Heart left ventricle (tissue), 16 donors: ENCODE data around the gene UBXN2A. TPM values are rescaled to one million over a fixed set of nuclear protein-coding genes. Genes with fewer than 3 reads are reported as not detected.
A peak's percentile ranks its signal among the peaks of the same experiment; 100 is the strongest.

Experiments used
- ATAC-seq, 4 donors: fragments of 200-7000 bp; cut with Tn5 transposase; one replicate each; pipeline ENCODE4 v1.9.1; 2020 to 2022; ENCODE audit warnings: moderate library complexity in 4 of 4, mild to moderate bottlenecking in 3 of 4, moderate number of reproducible peaks in 1 of 4
- DNase-seq, 5 donors: peaks; one replicate each; pipeline ENCODE4 v3.0.0-alpha.2; 2020
- H3K27ac ChIP-seq, 12 donors: fragments of 200-600 bp; sonication (generic) in 4 of 12; one replicate each; pipeline versions ENCODE4 v1.5.0 to v1.8.0; 2016 to 2022; ENCODE audit warnings: mild to moderate bottlenecking in 2 of 12
- H3K27me3 ChIP-seq, 9 donors: fragments of 200-600 bp; sonication (generic) in 2 of 9; one replicate each; pipeline versions ENCODE4 v1.5.1 to v1.8.0; 2016 to 2022; ENCODE audit warnings: mild to moderate bottlenecking in 3 of 9
- H3K36me3 ChIP-seq, 9 donors: fragments of 200-600 bp; sonication (generic) in 2 of 9; one replicate each; pipeline versions ENCODE4 v1.5.0 to v1.8.0; 2018 to 2022; ENCODE audit warnings: mild to moderate bottlenecking in 2 of 9
- H3K4me1 ChIP-seq, 12 donors: fragments of 200-600 bp; sonication (generic) in 4 of 12; one replicate each; pipeline versions ENCODE4 v1.5.0 to v1.8.0; 2016 to 2022; ENCODE audit warnings: mild to moderate bottlenecking in 3 of 12
- H3K4me3 ChIP-seq, 12 donors: fragments of 200-600 bp; sonication (generic) in 4 of 12; one replicate each; pipeline versions ENCODE4 v1.5.0 to v1.8.0; 2017 to 2022; ENCODE audit warnings: mild to moderate bottlenecking in 9 of 12, moderate library complexity in 4 of 12
- H3K9me3 ChIP-seq, 12 donors: fragments of 200-600 bp; sonication (generic) in 4 of 12; one replicate each; pipeline versions ENCODE4 v1.5.0 to v1.8.0; 2016 to 2022; ENCODE audit warnings: mild to moderate bottlenecking in 1 of 12
- CTCF ChIP-seq, 12 donors: fragments of 200-600 bp; sonication (generic) in 4 of 12; IDR thresholded peaks; one replicate each; pipeline versions ENCODE4 v1.5.0 to v1.8.0; 2018 to 2022; ENCODE audit warnings: antibody characterized with exemption in 12 of 12, mild to moderate bottlenecking in 5 of 12
- POLR2A ChIP-seq, 2 donors: fragments of 450-650 bp; IDR thresholded peaks; one replicate each; pipeline ENCODE4 v1.6.1; 2017; ENCODE audit warnings: antibody characterized with exemption in 2 of 2, mild to moderate bottlenecking in 2 of 2, moderate library complexity in 2 of 2
- WGBS, 4 donors: extraction: QIAGEN DNeasy Blood & Tissue Kit in 2 of 4; methylation state at CpG; one replicate each; pipeline versions ENCODE4 v1.1.5 to v1.1.7; 2013 to 2018; 5-methylcytosine and 5-hydroxymethylcytosine counted together
- intact Hi-C, 10 donors: fragments of 100-400 bp; cut with DNase I; formaldehyde crosslinking; loops; one replicate each; pipeline versions ENCODE4 v1.11.1 to v1.14.2; 2022
- polyA plus RNA-seq, 2 donors: library from polyadenylated mRNA; stranded (reverse); fragments of 200-250 nt; gene quantifications; one replicate each; pipeline ENCODE4 v1.2.3, GENCODE V29; 2013
- total RNA-seq, 9 donors: library from RNA; depleted of rRNA in 2 of 9; stranded (reverse); fragments of >200 nt in 2 of 9; fragmentation: NEBNext Ultra II Directional in 3 of 9; extraction: Animal tissue kit (Norgen Biotek cat#: 25700) in 3 of 9; gene quantifications; one replicate each; pipeline versions ENCODE4 v1.1.0 to v1.2.4, GENCODE V29; 2016 to 2023
- donor health status: ischemic (EF 13 %, LVEDD 7.1; RV severe dilation, severe dysfunction).
- donor health status: healthy with polysubstance abuse.
- donor health status: DM: no; HTN: yes; CAD: no.
- donor health status: DM: no; HTN: no; CAD: no.
- donor health status: ischemic (EF 25% LVEDD 6.9; RV normal size, moderate dysfunction).
- donor health status: ischemic (EF 25% LVEDD 5.7; RV mildly dilated, moderate dysfunction).
- donor health status: healthy.
- donor health status: DM: yes; HTN: yes; CAD: no.
- donor health status: ischemic (EF 35%, LVEDD 5.7; RV mildly dilated, moderate dysfunction).
- donor health status: nonischemic (EF 11% LVEDD 7.7; RV severe dilation, severe dysfunction).
- donor health status: DM: yes; HTN: yes; CAD: no.
- donor health status: PGD.
- donor health status: ischemic (EF 29% LVEDD 5.4; RV normal size, mild dysfunction).
- donor health status: nonischemic (EF 23%, LVEDD 6.1; RV moderate dilation, normal function).

The UBXN2A gene
- total and polyA plus RNA-seq, 11 donors, result 9.6 to 24.0 (median 18.6) TPM

- DNase-seq (peak; percentile 20 to 71 (median 45)), ATAC-seq (peak in 1 of 4 donors; percentile 8)
- H3K9me3 ChIP-seq, result no peaks in the 10 kb centered on the region
- 4 to 5% (median 4%) methylated on average over 32 to 47 of the region's 47 CpGs for WGBS, 4 donors
- no peak for TF ChIP-seq POLR2A (IDR thresholded peaks at IDR 0.05)
- TF ChIP-seq CTCF (IDR thresholded peaks at IDR 0.05), result no peak
- H3K36me3 ChIP-seq, result no peaks in the 10 kb centered on the region
- peak overlapping the region in 11 of 12 donors; percentile 3 to 66 (median 46) for H3K27ac ChIP-seq
- H3K4me1 ChIP-seq, result peaks cover 0 to 39% (median 19%) of the 10 kb centered on the region in 12 donors
- peak overlapping the region; percentile 52 to 89 (median 67) for H3K4me3 ChIP-seq
- H3K27me3 ChIP-seq, result no peaks in the 10 kb centered on the region
- intact Hi-C loops, result no loop called here
These were observed 110.0 kb downstream of the UBXN2A start for GRCh38 chr2:24050041-24050979.

- no peaks in the 10 kb centered on the region for H3K27me3 ChIP-seq
- no peak overlapping the region for H3K4me3 ChIP-seq
- ATAC-seq (no peak), DNase-seq (no peak)
- TF ChIP-seq CTCF (IDR thresholded peaks at IDR 0.05) (no peak), POLR2A (IDR thresholded peaks at IDR 0.05) (no peak)
- WGBS, 4 donors, result 84 to 89% (median 86%) methylated on average over 8 of the region's 8 CpGs
- no peaks in the 10 kb centered on the region for H3K9me3 ChIP-seq
- no peaks in the 10 kb centered on the region for H3K36me3 ChIP-seq
- H3K27ac ChIP-seq, result no peak overlapping the region
- H3K4me1 ChIP-seq, result peaks cover 0 to 28% (median 12%) of the 10 kb centered on the region in 12 donors
- intact Hi-C loops, result no loop called here
These were observed 111.6 kb downstream of the UBXN2A start for GRCh38 chr2:24051833-24052232.

- Histone ChIP-seq H3K4me1 (peaks cover 0 to 22% (median 8%) of the 10 kb centered on the region in 12 donors), H3K4me3 (no peak overlapping the region), H3K27ac (no peak overlapping the region), H3K36me3 (no peaks in the 10 kb centered on the region), H3K9me3 (no peaks in the 10 kb centered on the region), H3K27me3 (no peaks in the 10 kb centered on the region)
- ATAC-seq (no peak), DNase-seq (no peak)
- no peak for TF ChIP-seq POLR2A (IDR thresholded peaks at IDR 0.05)
- no peak for TF ChIP-seq CTCF (IDR thresholded peaks at IDR 0.05)
- intact Hi-C loops, result no loop called here
- WGBS, 4 donors, result 93 to 100% (median 97%) methylated on average over 1 of the region's 1 CpG
These were observed 112.7 kb downstream of the UBXN2A start for GRCh38 chr2:24052951-24053350.

Other genes with a start within 250 kb of the UBXN2A start
- gene ATAD2B, start 13.3 kb upstream of the UBXN2A start, total RNA-seq, result 10 to 100 TPM in 2 of 9 donors, 1 to 10 TPM in 7; 5.0 to 13.3 (median 8.3) TPM
- gene ATAD2B, start 13.3 kb upstream of the UBXN2A start, polyA plus RNA-seq, result 1 to 10 TPM; 2.8 to 3.4 TPM
- gene MFSD2B, start 69.6 kb downstream of the UBXN2A start, total RNA-seq, result under 1 TPM in 2 of 9 donors, not detected in 7; 0.09 to 0.19 TPM
- gene MFSD2B, start 69.6 kb downstream of the UBXN2A start, polyA plus RNA-seq, result under 1 TPM in 1 of 2 donors, not detected in 1; 0.01 TPM
- gene WDCP, start 106.9 kb downstream of the UBXN2A start, total RNA-seq, result 1 to 10 TPM; 4.9 to 9.8 (median 6.1) TPM
- 1 to 10 TPM; 1.9 to 4.8 TPM for gene WDCP, start 106.9 kb downstream of the UBXN2A start, polyA plus RNA-seq
- 1 to 10 TPM; 1.4 to 7.6 (median 2.6) TPM for gene FKBP1B, start 109.3 kb downstream of the UBXN2A start, total RNA-seq
- 1 to 10 TPM; 1.9 to 4.7 TPM for gene FKBP1B, start 109.3 kb downstream of the UBXN2A start, polyA plus RNA-seq
- 10 to 100 TPM; 49.7 to 89.6 (median 58.4) TPM for gene SF3B6, start 135.9 kb downstream of the UBXN2A start, total RNA-seq
- gene SF3B6, start 135.9 kb downstream of the UBXN2A start, polyA plus RNA-seq, result 100 to 1,000 TPM in 1 of 2 donors, 10 to 100 TPM in 1; 37.4 to 121 TPM
- 10 to 100 TPM in 4 of 9 donors, 1 to 10 TPM in 5; 4.7 to 21.8 (median 9.6) TPM for gene TP53I3, start 144.4 kb downstream of the UBXN2A start, total RNA-seq
- 10 to 100 TPM; 15.4 to 23.3 TPM for gene TP53I3, start 144.4 kb downstream of the UBXN2A start, polyA plus RNA-seq
- gene PFN4, start 182.9 kb downstream of the UBXN2A start, total RNA-seq, result under 1 TPM in 5 of 9 donors, not detected in 4; 0.50 to 0.76 (median 0.59) TPM
- gene PFN4, start 182.9 kb downstream of the UBXN2A start, polyA plus RNA-seq, result 1 to 10 TPM in 1 of 2 donors, under 1 TPM in 1; 0.14 to 2.1 TPM
- gene FAM228B, start 183.0 kb downstream of the UBXN2A start, total RNA-seq, result 10 to 100 TPM; 11.1 to 36.9 (median 21.2) TPM
- 10 to 100 TPM in 1 of 2 donors, 1 to 10 TPM in 1; 5.4 to 31.9 TPM for gene FAM228B, start 183.0 kb downstream of the UBXN2A start, polyA plus RNA-seq
- 1 to 10 TPM in 2 of 9 donors, under 1 TPM in 4, not detected in 3; 0.19 to 1.9 (median 0.84) TPM for gene FAM228A, start 234.6 kb downstream of the UBXN2A start, total RNA-seq
- gene FAM228A, start 234.6 kb downstream of the UBXN2A start, polyA plus RNA-seq, result under 1 TPM; 0.29 to 0.50 TPM